Neural cell (in vitro differentiated cells): ENCODE data around the gene UNC5C. TPM values are rescaled to one million over a fixed set of nuclear protein-coding genes. Genes with fewer than 3 reads are reported as not detected.

Experiments
- H2AFZ ChIP-seq: fragments of 200-600, 300-800 bp; sonication (generic), shearing (Covaris generic); 2 replicates; pipeline ENCODE4 v1.6.0; 2014; ENCODE audit warnings: low read depth, mild to moderate bottlenecking, antibody characterized with exemption, low read length, moderate library complexity
- H3F3A ChIP-seq: fragments of 200-600 bp; shearing (Covaris generic); 2 replicates; pipeline ENCODE4 v1.6.1; 2016; ENCODE audit warnings: mild to moderate bottlenecking, moderate library complexity, mixed read lengths, antibody characterized with exemption, low read length; ENCODE audit not compliant: insufficient read depth, poor library complexity, severe bottlenecking
- H3K27ac ChIP-seq: fragments of 200-600, 300-800 bp; sonication (generic), shearing (Covaris generic); 2 replicates; pipeline ENCODE4 v1.5.1; 2014; ENCODE audit warnings: mild to moderate bottlenecking, low read length, moderate library complexity
- H3K27me3 ChIP-seq: fragments of 300-800, 200-600 bp; sonication (generic), shearing (Covaris generic); 2 replicates; pipeline ENCODE4 v1.6.0; 2014; ENCODE audit warnings: mild to moderate bottlenecking, low read depth, low read length, moderate library complexity; ENCODE audit not compliant: insufficient read depth
- H3K36me3 ChIP-seq: fragments of 300-800, 200-600 bp; sonication (generic), shearing (Covaris generic); 2 replicates; pipeline ENCODE4 v1.5.1; 2014; ENCODE audit warnings: mild to moderate bottlenecking, antibody characterized with exemption, low read length, moderate library complexity; ENCODE audit not compliant: insufficient read depth
- H3K4me2 ChIP-seq: fragments of 300-800, 200-600 bp; sonication (generic), shearing (Covaris generic); 2 replicates; pipeline ENCODE4 v1.6.0; 2014; ENCODE audit warnings: mild to moderate bottlenecking, low read length
- H3K4me3 ChIP-seq: fragments of 300-800, 200-600 bp; sonication (generic), shearing (Covaris generic); 2 replicates; pipeline ENCODE4 v1.5.1; 2014; ENCODE audit warnings: mild to moderate bottlenecking, low read length, moderate library complexity
- H3K79me2 ChIP-seq: fragments of 200-600 bp; shearing (Covaris generic); replicated peaks from 2 replicates; pipeline ENCODE4 v1.6.0; 2014; ENCODE audit warnings: mild to moderate bottlenecking, low read length, moderate library complexity; ENCODE audit not compliant: insufficient read depth
- H3K9ac ChIP-seq: fragments of 300-800, 200-600 bp; sonication (generic), shearing (Covaris generic); 2 replicates; pipeline ENCODE4 v1.6.1; 2016; ENCODE audit warnings: mild to moderate bottlenecking, low read length, mixed read lengths
- H3K9me2 ChIP-seq: fragments of 200-600 bp; shearing (Covaris generic); 2 replicates; pipeline ENCODE4 v1.6.1; 2016; ENCODE audit warnings: mild to moderate bottlenecking, low read length, mixed read lengths; ENCODE audit not compliant: insufficient read depth
- H3K9me3 ChIP-seq: fragments of 200-600, 300-800 bp; sonication (generic), shearing (Covaris generic); 2 replicates; pipeline ENCODE4 v1.6.1; 2016; ENCODE audit warnings: mild to moderate bottlenecking, mixed run types, low read length, moderate library complexity, mixed read lengths
- H4K20me1 ChIP-seq: fragments of 200-600 bp; shearing (Covaris generic); 2 replicates; pipeline ENCODE4 v1.6.1; 2016; ENCODE audit warnings: mild to moderate bottlenecking, mixed run types; ENCODE audit not compliant: insufficient read depth
- EP300 ChIP-seq: fragments of 450-650 bp; conservative IDR thresholded peaks from 2 replicates; pipeline ENCODE4 v1.6.1; 2014; ENCODE audit warnings: antibody characterized with exemption, mild to moderate bottlenecking, moderate library complexity; ENCODE audit not compliant: poor library complexity, severe bottlenecking
- EZH2 ChIP-seq: fragments of 200-600, 300-800 bp; shearing (Covaris generic), sonication (generic); IDR thresholded peaks from 2 replicates; pipeline ENCODE4 v1.6.1; 2014; ENCODE audit warnings: antibody characterized with exemption, low read length, borderline replicate concordance, mild to moderate bottlenecking; ENCODE audit not compliant: insufficient read depth, poor library complexity, severe bottlenecking
- MXI1 ChIP-seq: fragments of 450-650 bp; conservative IDR thresholded peaks from 2 replicates; pipeline ENCODE4 v1.6.1; 2014; ENCODE audit warnings: antibody characterized with exemption, mild to moderate bottlenecking; ENCODE audit not compliant: poor library complexity, severe bottlenecking
- POLR2AphosphoS5 ChIP-seq: IDR thresholded peaks from 2 replicates; pipeline ENCODE4 v1.6.1; 2012
- RAD21 ChIP-seq: fragments of 450-650 bp; conservative IDR thresholded peaks from 2 replicates; pipeline ENCODE4 v1.6.1; 2014; ENCODE audit warnings: antibody characterized with exemption, mild to moderate bottlenecking, moderate library complexity
- SMC3 ChIP-seq: fragments of 450-650 bp; conservative IDR thresholded peaks from 2 replicates; pipeline ENCODE4 v1.6.1; 2014; ENCODE audit warnings: antibody characterized with exemption, mild to moderate bottlenecking, moderate library complexity; ENCODE audit not compliant: poor library complexity
- TAF1 ChIP-seq: IDR thresholded peaks from 2 replicates; pipeline ENCODE4 v1.6.1; 2012; ENCODE audit warnings: low read depth
- polyA plus RNA-seq: library from polyadenylated mRNA; depleted of rRNA; stranded (reverse); fragments of >200 nt; gene quantifications from 2 replicates; pipeline ENCODE4 v1.2.3, GENCODE V29; 2014
- TF ChIP-seq, protein P1 (sequence below): fragments of 450-650 bp; IDR thresholded peaks from 2 replicates; pipeline ENCODE4 v1.5.1; 2014; ENCODE audit warnings: antibody characterized with exemption, mild to moderate bottlenecking, moderate library complexity; ENCODE audit not compliant: poor library complexity, severe bottlenecking
- TF ChIP-seq, protein P2 (sequence below): IDR thresholded peaks from 2 replicates; pipeline ENCODE4 v1.6.1; 2012; ENCODE audit warnings: borderline replicate concordance

The UNC5C gene
- polyA plus RNA-seq, 1 donor from 2014 or later, result 0.56 TPM

DNA sequence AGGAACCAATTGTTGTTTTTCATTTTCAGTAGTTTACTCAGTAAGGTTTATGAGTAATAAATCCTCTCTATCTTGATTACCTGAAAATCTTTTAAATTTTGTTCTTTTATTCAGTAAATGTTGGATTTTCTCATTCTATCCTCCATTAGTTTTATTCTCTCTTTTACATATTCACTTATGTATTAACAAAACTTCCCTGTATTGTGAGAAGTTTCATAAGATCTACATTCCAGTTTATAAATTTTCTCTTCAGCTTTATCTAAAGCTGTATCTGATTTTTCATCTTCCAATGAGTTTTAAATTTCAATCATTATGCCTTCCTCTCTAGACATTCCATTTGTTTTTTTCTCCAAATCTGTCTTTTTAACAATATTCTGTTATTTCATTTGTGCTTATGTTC is 310.2 kb downstream of the UNC5C start:
- Histone ChIP-seq H3K27ac (no peak overlapping the region), H3K27me3 (no peaks in the 10 kb centered on the region), H3K36me3 (no peaks in the 10 kb centered on the region), H3K79me2 (no peaks in the 10 kb centered on the region), H3F3A (no peaks in the 10 kb centered on the region), H3K4me3 (no peak overlapping the region), H2AFZ (no peak overlapping the region), H3K9ac (no peak overlapping the region), H4K20me1 (no peaks in the 10 kb centered on the region), H3K4me2 (no peak overlapping the region), H3K9me3 (no peaks in the 10 kb centered on the region), H3K9me2 (no peaks in the 10 kb centered on the region)
- TF ChIP-seq, protein P1, sequence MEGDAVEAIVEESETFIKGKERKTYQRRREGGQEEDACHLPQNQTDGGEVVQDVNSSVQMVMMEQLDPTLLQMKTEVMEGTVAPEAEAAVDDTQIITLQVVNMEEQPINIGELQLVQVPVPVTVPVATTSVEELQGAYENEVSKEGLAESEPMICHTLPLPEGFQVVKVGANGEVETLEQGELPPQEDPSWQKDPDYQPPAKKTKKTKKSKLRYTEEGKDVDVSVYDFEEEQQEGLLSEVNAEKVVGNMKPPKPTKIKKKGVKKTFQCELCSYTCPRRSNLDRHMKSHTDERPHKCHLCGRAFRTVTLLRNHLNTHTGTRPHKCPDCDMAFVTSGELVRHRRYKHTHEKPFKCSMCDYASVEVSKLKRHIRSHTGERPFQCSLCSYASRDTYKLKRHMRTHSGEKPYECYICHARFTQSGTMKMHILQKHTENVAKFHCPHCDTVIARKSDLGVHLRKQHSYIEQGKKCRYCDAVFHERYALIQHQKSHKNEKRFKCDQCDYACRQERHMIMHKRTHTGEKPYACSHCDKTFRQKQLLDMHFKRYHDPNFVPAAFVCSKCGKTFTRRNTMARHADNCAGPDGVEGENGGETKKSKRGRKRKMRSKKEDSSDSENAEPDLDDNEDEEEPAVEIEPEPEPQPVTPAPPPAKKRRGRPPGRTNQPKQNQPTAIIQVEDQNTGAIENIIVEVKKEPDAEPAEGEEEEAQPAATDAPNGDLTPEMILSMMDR, result no peak
- TF ChIP-seq MXI1, result no peak
- no peak for TF ChIP-seq RAD21
- no peak for TF ChIP-seq EP300
- TF ChIP-seq SMC3, result no peak
- TF ChIP-seq POLR2AphosphoS5, result no peak
- TF ChIP-seq TAF1, result no peak
- no peak for TF ChIP-seq EZH2
- TF ChIP-seq, protein P2, sequence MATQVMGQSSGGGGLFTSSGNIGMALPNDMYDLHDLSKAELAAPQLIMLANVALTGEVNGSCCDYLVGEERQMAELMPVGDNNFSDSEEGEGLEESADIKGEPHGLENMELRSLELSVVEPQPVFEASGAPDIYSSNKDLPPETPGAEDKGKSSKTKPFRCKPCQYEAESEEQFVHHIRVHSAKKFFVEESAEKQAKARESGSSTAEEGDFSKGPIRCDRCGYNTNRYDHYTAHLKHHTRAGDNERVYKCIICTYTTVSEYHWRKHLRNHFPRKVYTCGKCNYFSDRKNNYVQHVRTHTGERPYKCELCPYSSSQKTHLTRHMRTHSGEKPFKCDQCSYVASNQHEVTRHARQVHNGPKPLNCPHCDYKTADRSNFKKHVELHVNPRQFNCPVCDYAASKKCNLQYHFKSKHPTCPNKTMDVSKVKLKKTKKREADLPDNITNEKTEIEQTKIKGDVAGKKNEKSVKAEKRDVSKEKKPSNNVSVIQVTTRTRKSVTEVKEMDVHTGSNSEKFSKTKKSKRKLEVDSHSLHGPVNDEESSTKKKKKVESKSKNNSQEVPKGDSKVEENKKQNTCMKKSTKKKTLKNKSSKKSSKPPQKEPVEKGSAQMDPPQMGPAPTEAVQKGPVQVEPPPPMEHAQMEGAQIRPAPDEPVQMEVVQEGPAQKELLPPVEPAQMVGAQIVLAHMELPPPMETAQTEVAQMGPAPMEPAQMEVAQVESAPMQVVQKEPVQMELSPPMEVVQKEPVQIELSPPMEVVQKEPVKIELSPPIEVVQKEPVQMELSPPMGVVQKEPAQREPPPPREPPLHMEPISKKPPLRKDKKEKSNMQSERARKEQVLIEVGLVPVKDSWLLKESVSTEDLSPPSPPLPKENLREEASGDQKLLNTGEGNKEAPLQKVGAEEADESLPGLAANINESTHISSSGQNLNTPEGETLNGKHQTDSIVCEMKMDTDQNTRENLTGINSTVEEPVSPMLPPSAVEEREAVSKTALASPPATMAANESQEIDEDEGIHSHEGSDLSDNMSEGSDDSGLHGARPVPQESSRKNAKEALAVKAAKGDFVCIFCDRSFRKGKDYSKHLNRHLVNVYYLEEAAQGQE, result no peak

DNA sequence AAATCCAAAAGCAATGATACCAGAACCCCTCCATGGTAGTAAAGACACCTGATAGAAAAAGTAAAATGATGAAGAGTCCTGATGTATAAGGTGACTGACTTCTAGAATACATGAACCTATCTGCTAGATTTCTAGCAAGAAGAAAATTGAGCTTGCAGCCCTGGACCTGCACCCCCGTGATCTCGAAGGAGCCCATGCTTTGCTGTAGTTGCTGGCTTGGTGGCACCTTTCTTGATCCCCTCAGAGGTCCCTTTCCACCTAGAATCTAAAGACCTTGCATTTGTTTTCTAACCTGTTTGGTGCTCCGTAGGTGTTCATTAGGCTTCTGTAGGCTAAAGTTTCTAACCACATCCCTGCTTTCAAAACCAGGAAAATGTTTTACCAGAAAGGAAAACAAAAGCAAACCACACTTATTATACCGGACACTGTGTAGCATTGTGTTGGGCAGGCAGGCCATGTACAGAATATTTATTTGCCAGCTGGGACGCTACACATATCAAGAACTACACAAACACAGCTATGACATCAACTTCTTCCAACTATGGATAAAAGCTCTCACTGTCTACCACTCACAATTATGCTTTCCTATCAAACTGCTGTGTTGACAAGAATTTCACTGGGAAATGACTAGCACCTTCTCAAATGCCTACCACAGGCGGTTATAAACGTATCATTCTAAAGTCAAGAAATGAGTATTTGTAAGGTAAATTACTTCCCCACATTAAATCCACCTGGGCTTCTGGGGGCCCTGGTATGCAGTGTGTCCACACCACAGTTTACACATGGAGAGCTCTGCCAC is 316.2 kb downstream of the UNC5C start:
- Histone ChIP-seq H3K27ac (no peak overlapping the region), H3K4me2 (no peak overlapping the region), H3K9ac (no peak overlapping the region), H3K9me3 (no peaks in the 10 kb centered on the region), H4K20me1 (no peaks in the 10 kb centered on the region), H3F3A (no peaks in the 10 kb centered on the region), H3K36me3 (no peaks in the 10 kb centered on the region), H3K27me3 (no peaks in the 10 kb centered on the region), H3K9me2 (no peaks in the 10 kb centered on the region), H3K4me3 (no peak overlapping the region), H2AFZ (no peak overlapping the region), H3K79me2 (no peaks in the 10 kb centered on the region)
- TF ChIP-seq RAD21, result no peak
- TF ChIP-seq, protein P2, result peak; percentile 54
- TF ChIP-seq TAF1, result no peak
- peak; percentile 82 for TF ChIP-seq POLR2AphosphoS5
- TF ChIP-seq EP300, result peak; percentile 90
